Measurements from ENCODE around the gene SCAI.
"Not testable (repeated sequence)": the region's sequence is repeated elsewhere in the genome, so short reads cannot be mapped to it uniquely, and the experiment has no call there.

SCAI gene
- total RNA-seq, result 1.1 to 12.8 (median 7.3) reads per million in 17 experiments

GRCh38 chr9:125143377-125144090 lies at the start of gene SCAI:
Gene SCAI (minus strand): TSS chr9:125143528. CDS start chr9:125143437, 91 bp downstream.
- peak; percentile 98 to 99 (median 99) for DNase-seq

DNA sequence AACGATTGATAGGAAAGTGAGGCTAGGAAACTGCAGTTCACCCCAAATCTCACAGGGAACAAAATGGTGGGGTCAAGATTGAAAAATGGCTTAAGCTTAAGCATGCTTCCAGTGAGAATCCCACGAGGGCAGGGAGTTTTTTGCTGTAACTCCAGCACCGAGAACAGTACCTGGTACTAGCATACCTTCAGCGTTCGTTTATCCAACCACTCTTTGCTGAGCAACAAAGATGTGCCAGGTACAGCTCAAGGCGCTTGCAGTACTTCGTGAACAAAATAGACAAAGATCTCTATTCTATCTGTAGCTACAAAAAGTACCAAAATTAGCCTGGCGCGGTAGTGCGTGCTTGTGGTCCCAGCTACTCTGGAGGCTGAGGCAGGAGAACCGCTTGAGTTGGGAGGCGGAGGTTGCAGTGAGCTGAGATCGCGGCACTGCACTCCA lies 47.1 kb upstream of the SCAI start:
- peak in 1 of 4 experiments; percentile 9 for DNase-seq

- peak; percentile 98 to 99 (median 99) for DNase-seq
Observed at GRCh38 chr9:125189361-125190289, 46.3 kb upstream of the SCAI start, which contains the start of gene PPP6C. Gene PPP6C (minus strand): TSS chr9:125189803. CDS start chr9:125189718, 85 bp downstream.

GRCh38 chr9:125189011-125189360 lies 45.7 kb upstream of the SCAI start:
- DNase-seq, result peak; percentile 28 to 58 (median 45)

- DNase-seq, result no peak
Observed at GRCh38 chr9:125183561-125183960, 40.2 kb upstream of the SCAI start.

- DNase-seq, result no peak
Observed at GRCh38 chr9:125183054-125183453, 39.7 kb upstream of the SCAI start.

DNA sequence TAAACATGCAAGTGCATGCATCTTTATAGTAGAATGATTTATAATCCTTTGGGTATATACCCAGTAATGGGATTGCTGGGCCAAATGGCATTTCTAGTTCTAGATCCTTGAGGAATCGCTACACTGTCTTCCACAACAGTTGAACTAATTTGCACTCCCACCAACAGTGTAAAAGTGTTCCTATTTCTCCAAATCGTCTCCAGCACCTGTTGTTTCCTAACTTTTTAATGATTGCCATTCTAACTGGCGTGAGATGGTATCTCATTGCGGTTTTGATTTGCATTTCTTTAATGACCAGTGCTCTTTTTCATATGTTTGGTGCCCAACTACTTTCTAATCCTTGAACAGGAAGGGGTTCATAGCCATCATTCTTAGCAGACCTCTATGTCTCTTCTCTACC lies 38.4 kb upstream of the SCAI start:
- DNase-seq, result not testable (repeated sequence)

GRCh38 chr9:125180876-125181275 lies 37.5 kb upstream of the SCAI start:
- no peak for DNase-seq

DNA sequence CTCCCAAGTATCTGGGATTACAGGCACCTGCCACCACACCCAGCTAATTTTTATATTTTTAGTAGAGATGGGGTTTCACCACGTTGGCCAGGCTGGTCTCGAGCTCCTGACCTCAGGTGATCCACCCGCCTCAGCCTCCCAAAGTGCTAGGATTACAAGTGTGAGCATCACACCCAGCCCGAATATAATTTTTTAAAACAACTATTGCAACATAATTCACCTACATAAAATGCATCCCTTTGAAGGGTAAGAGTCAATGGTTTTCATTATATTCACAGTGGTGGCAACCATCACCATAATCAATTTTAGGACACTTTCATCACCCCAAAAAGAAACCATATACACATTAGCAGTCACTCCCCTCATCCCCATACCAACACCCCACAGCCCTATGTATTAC lies 36.4 kb upstream of the SCAI start:
- DNase-seq, result not testable (repeated sequence)

GRCh38 chr9:125177888-125178287 lies 34.6 kb upstream of the SCAI start:
- DNase-seq, result no peak

GRCh38 chr9:125176636-125177035 lies 33.3 kb upstream of the SCAI start:
- DNase-seq, result no peak

- DNase-seq, result peak; percentile 2 to 38 (median 27)
Observed at GRCh38 chr9:125172031-125172755, 28.9 kb upstream of the SCAI start.

DNA sequence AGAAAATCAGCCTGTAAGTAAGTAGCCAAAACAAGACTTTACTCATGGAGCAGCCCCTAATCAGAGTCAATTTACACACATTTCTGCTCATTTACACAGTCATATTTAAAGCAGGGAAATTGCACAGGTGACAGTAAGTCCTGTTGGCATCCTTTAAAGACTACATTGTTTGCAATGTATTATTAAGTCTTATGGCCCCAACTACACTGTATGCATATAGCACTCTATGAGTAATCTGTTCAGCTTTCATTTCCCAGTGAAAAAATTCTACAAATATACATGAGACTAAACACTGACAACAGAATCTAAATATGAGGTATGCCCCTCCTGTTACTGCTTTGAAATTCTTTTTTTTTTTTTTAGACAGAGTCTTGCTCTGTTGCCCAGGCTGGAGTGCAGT lies 26.6 kb upstream of the SCAI start:
- no peak for DNase-seq

- no peak for DNase-seq
Observed at GRCh38 chr9:125166762-125167161, 23.4 kb upstream of the SCAI start.

DNA sequence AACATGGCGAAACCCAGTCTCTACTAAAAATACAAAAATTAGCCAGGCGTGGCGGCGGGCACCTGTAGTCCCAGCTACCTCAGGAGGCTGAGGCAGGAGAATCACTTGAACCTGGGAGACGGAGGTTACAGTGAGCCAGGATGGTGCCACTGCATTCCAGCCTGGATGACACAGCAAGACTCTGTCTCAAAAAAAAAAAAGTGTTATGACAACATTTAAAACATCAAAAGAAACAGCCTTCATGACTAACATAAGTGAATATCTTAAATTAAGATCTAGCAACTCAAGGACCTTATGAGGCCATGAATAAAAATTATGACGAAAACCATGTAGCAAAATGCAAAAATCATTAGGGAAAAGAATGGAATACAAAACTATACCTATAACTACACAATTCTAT lies 19.6 kb upstream of the SCAI start:
- not testable (repeated sequence) for DNase-seq

- DNase-seq, result no peak
Observed at GRCh38 chr9:125161284-125161918, 18.1 kb upstream of the SCAI start.

DNA sequence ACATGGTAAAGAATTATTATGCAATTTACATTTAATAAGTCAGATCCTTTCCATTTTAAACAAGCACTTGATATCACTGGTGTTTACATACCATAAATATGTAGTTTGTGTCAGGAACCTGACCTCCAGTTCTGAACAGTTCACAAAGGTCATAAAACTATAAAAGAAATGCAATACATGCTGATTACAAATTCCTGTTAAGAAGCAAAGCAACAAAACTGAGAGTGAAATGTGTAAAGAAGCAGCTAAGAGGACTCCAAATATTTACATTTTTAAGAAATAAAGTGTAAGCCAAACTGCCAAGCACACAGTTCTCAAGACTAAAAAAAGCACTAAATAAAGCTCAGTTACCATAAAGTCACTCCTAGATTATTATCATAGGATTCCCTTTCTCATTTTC lies 17.4 kb upstream of the SCAI start:
- DNase-seq, result no peak

DNA sequence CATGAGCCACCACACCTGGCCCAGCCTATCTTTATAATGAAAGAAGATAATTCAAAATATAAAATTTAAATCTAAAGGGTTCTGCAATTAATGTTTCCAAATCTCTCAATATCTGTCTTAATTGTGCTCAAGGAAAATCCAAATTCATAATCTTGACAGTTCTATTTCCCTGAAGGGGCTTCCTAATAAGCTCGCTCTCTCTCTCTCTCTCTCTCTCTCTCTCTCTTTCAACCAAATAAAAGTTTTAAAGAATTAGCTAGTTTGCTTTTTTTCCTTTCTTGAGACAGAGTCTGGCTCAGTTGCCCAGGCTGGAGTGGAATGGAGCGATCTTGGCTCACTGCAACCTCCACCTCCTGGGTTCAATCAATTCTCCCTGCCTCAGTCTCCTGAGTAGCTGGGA lies 13.2 kb upstream of the SCAI start:
- DNase-seq, result no peak

GRCh38 chr9:125153712-125154367 lies 10.5 kb upstream of the SCAI start:
- no peak for DNase-seq

GRCh38 chr9:125151730-125152129 lies 8.4 kb upstream of the SCAI start:
- DNase-seq, result no peak

- no peak for DNase-seq
Observed at GRCh38 chr9:125150349-125151245, 7.3 kb upstream of the SCAI start.
